Pancreas (tissue), 10 donors: ENCODE measurements around the gene CRYM. TPM values are rescaled to one million over a fixed set of nuclear protein-coding genes. Genes with fewer than 3 reads are reported as not detected.
"Not testable (repeated sequence)": the region's sequence is repeated elsewhere in the genome, so short reads cannot be mapped to it uniquely, and the experiment has no call there.

Experiments used
- ATAC-seq, 4 donors: fragments of 200-7000 bp; cut with Tn5 transposase; one replicate each; pipeline versions ENCODE4 v1.8.0 to v1.9.1; 2020; ENCODE audit warnings: mild to moderate bottlenecking in 4 of 4, moderate library complexity in 4 of 4
- DNase-seq, 6 donors: peaks; one replicate each; pipeline ENCODE4 v3.0.0-alpha.2; 2020
- FAIRE-seq: peaks from 2 replicates; lab custom pipeline; 2012; peaks lifted over from hg19 to GRCh38; lab: Jason Lieb, UNC
- H3K27ac ChIP-seq, 4 donors: fragments of 200-600 bp; sonication (generic); 1 replicate in 3 of 4; 2 replicates in 1 of 4; pipeline versions ENCODE4 v1.5.0 to v1.8.0; 2020
- H3K27me3 ChIP-seq, 4 donors: fragments of 200-600 bp; one replicate each; pipeline ENCODE4 v1.8.0; 2021
- H3K36me3 ChIP-seq, 3 donors: fragments of 200-600 bp; sonication (generic) in 1 of 3; one replicate each; pipeline versions ENCODE4 v1.5.0 to v1.8.0; 2020 to 2021
- H3K4me1 ChIP-seq, 3 donors: fragments of 200-600 bp; one replicate each; pipeline ENCODE4 v1.8.0; 2021
- H3K4me3 ChIP-seq, 4 donors: fragments of 200-600 bp; sonication (generic) in 2 of 4; one replicate each; pipeline versions ENCODE4 v1.5.0 to v1.8.0; 2020 to 2021
- H3K9me3 ChIP-seq, 4 donors: fragments of 200-600 bp; one replicate each; pipeline ENCODE4 v1.8.0; 2021
- WGBS, 2 donors: extraction: QIAGEN DNeasy Blood & Tissue Kit; methylation state at CpG; one replicate each; pipeline ENCODE4 v1.1.7; 2013; 5-methylcytosine and 5-hydroxymethylcytosine counted together
- intact Hi-C, 3 donors: fragments of 100-400 bp; cut with DNase I; formaldehyde crosslinking; loops; one replicate each; pipeline versions ENCODE4 v1.11.1 to v1.14.2; 2022
- polyA plus RNA-seq, 2 donors: library from polyadenylated mRNA; stranded (reverse); fragments of 200-250 nt; gene quantifications; one replicate each; pipeline ENCODE4 v1.2.3, GENCODE V29; 2013
- total RNA-seq, 6 donors: library from RNA; stranded (reverse); fragmentation: NEBNext Ultra II Directional in 4 of 6; extraction: Animal tissue kit (Norgen Biotek cat#: 25700) in 4 of 6; gene quantifications; one replicate each; pipeline versions ENCODE4 v1.2.1 to v1.2.4, GENCODE V29; 2021 to 2023
- TF ChIP-seq, protein P1 (sequence below), 4 donors: fragments of 200-600 bp; sonication (generic) in 3 of 4; IDR thresholded peaks; one replicate each; pipeline versions ENCODE4 v1.5.0 to v1.8.0; 2021; ENCODE audit warnings: antibody characterized with exemption in 4 of 4
- donor health status: healthy with polysubstance abuse.
- donor health status: DM: no; HTN: no; CAD: no; lungs with moderate emphysema.
- donor health status: DM: no; HTN: no; CAD: no.
- donor health status: control.
- donor health status: control.
- donor health status: Bipolar disorder and iron deficiency.
- donor health status: DM: yes; HTN: yes; CAD: no.
- donor health status: DM: no; HTN: no; CAD: no.
- donor health status: DM: no; HTN: no; CAD: no.
- donor health status: DM: yes; HTN: yes; CAD: no.

The CRYM gene
- total and polyA plus RNA-seq, 8 donors: 0.09 to 0.22 (median 0.16) TPM; not detected in 3

DNA sequence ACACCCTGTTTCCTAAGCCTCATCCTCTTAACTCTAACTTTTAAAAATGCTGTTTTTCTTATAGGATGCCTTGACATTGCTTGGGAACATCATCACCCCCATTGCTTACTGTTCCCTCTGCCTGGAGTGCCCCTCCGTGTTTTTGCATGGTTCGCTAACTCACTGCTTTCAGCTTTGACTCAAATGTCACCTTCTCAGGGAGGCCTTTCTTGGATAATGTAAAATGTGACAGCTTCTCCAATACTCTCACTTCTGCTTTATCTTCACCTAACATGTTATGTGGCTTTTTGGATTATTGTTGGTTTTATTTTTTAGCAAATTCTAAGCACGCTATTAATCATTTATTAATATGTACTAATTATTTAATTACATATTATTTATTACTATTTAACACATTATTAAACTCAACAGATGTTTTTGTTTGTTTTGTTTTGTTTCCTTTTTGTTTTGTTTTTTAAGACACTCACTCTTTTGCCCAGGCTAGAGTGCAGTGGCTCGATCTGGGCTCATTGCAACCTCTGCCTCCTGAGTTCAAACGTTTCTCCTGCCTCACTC is 3.8 kb downstream of the CRYM start:
- intact Hi-C loops: no loop called here
- FAIRE-seq (no peak), ATAC-seq (no peak)

DNA sequence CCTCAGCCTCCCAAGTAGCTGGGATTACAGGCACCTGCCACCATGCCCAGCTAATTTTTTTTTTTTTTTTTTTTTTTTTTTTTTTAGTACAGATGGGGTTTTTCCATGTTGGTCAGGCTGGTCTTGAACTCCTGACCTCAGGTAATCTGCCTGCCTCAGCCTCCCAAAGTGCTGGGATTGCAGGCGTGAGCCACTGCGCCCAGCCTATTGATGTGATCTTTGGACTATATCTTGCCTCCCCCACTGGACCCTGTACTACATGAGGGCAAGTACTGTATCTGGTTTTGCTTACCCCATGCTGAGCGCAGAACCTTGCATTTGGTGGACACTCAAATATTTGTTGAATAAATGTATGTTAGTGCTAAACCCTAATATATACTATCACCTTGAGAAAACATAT is 5.3 kb downstream of the CRYM start:
- DNase-seq, H3K9me3 ChIP-seq, H3K4me3 ChIP-seq, ATAC-seq, FAIRE-seq, H3K27ac ChIP-seq, H3K4me1 ChIP-seq, intact Hi-C loops, H3K36me3 ChIP-seq: not testable (repeated sequence)
- WGBS, 2 donors: 88 to 92% methylated on average over 3 of the region's 3 CpGs
- H3K27me3 ChIP-seq: peaks cover 0 to 12% (median 0%) of the 10 kb centered on the region in 4 donors

More for the DNA sequence above, 3.8 kb downstream of the CRYM start:
- H3K9me3 ChIP-seq: no peaks in the 10 kb centered on the region
- no peak for DNase-seq
- peaks cover 0 to 12% (median 0%) of the 10 kb centered on the region in 4 donors for H3K27me3 ChIP-seq
- 68 to 73% methylated on average over 5 of the region's 5 CpGs for WGBS, 2 donors
- no peaks in the 10 kb centered on the region for H3K36me3 ChIP-seq
- H3K4me3 ChIP-seq: no peak overlapping the region
- H3K4me1 ChIP-seq: peaks cover 0 to 3% (median 0%) of the 10 kb centered on the region in 3 donors
- TF ChIP-seq, protein P1, sequence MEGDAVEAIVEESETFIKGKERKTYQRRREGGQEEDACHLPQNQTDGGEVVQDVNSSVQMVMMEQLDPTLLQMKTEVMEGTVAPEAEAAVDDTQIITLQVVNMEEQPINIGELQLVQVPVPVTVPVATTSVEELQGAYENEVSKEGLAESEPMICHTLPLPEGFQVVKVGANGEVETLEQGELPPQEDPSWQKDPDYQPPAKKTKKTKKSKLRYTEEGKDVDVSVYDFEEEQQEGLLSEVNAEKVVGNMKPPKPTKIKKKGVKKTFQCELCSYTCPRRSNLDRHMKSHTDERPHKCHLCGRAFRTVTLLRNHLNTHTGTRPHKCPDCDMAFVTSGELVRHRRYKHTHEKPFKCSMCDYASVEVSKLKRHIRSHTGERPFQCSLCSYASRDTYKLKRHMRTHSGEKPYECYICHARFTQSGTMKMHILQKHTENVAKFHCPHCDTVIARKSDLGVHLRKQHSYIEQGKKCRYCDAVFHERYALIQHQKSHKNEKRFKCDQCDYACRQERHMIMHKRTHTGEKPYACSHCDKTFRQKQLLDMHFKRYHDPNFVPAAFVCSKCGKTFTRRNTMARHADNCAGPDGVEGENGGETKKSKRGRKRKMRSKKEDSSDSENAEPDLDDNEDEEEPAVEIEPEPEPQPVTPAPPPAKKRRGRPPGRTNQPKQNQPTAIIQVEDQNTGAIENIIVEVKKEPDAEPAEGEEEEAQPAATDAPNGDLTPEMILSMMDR (IDR thresholded peaks at IDR 0.05): no peak
- no peak overlapping the region for H3K27ac ChIP-seq

DNA sequence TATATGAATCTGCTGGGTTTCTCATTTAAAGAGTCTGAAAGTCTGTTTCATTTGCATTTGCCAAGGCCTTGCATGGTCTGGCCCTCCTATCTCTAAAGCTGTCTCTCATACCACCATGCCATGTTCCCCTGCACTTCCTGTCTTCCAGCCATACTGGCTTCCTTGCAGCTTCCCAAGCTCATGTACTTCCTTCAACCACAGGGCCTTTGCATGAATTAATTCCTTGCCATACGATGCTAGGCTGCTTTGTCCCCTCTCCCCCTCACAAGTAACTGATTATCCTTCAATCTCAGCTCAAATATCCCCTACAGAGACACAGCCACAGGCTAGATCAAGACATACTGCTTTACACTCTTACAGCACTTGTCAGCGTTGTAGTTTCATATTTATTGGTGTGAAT is 5.8 kb downstream of the CRYM start:
- TF ChIP-seq, protein P1 (IDR thresholded peaks at IDR 0.05): no peak
- Histone ChIP-seq H3K27me3 (peaks cover 0 to 7% (median 0%) of the 10 kb centered on the region in 4 donors), H3K4me1 (no peaks in the 10 kb centered on the region), H3K36me3 (no peaks in the 10 kb centered on the region), H3K27ac (no peak overlapping the region), H3K9me3 (no peaks in the 10 kb centered on the region), H3K4me3 (no peak overlapping the region)
- WGBS, 2 donors: 59 to 86% methylated on average over 2 of the region's 2 CpGs
- ATAC-seq (no peak), DNase-seq (no peak), FAIRE-seq (no peak)
- intact Hi-C loops: no loop called here

DNA sequence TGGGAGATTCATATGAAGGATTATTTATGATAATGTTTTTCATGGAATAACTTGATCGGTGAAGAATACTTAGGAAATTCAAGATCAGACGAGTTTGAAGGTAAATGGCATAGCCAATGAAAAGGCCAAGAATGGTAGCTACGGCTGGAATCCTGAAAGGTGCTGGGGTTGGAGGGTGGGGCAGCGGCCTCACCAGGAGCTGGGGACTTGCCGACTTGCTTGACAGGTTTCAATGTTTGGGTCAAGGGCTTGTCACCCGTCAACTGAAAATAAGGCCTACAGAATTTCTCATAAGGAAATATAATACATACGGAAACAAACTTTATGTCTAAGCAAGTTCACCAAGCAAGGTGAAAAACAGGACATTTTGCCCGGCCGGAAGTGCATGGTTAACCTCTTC is 9.9 kb downstream of the CRYM start:
- Histone ChIP-seq H3K4me1 (no peaks in the 10 kb centered on the region), H3K27ac (no peak overlapping the region), H3K27me3 (no peaks in the 10 kb centered on the region), H3K9me3 (no peaks in the 10 kb centered on the region), H3K36me3 (no peaks in the 10 kb centered on the region), H3K4me3 (no peak overlapping the region)
- no peak for FAIRE-seq
- intact Hi-C loops: no loop called here
- ATAC-seq: no peak
- TF ChIP-seq, protein P1 (IDR thresholded peaks at IDR 0.05): no peak
- WGBS, 2 donors: 85 to 86% methylated on average over 9 of the region's 9 CpGs
- no peak for DNase-seq

DNA sequence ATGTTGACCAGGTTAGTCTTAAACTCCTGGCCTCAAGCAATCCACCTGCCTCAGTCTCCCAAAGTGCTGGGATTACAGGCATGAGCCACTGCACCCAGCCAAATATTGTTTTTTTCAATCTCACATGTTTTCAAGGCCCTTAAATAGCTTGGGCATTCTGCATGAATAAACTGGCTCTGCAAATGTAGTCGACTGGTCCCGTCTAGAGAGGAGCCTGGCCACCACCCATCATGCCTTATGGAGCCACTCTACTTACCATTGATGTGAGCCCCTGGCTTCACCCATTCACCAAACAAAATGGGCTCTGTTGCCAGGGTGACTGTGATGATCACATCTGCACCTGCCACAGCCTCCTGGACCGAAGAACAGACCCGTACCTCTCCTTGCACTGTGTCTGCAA is 10.8 kb downstream of the CRYM start:
- Histone ChIP-seq H3K4me3 (no peak overlapping the region), H3K27ac (no peak overlapping the region), H3K4me1 (no peaks in the 10 kb centered on the region), H3K9me3 (no peaks in the 10 kb centered on the region), H3K27me3 (no peaks in the 10 kb centered on the region), H3K36me3 (no peaks in the 10 kb centered on the region)
- TF ChIP-seq, protein P1 (IDR thresholded peaks at IDR 0.05): no peak
- 72 to 80% methylated on average over 4 of the region's 4 CpGs for WGBS, 2 donors
- ATAC-seq (no peak), DNase-seq (no peak), FAIRE-seq (no peak)
- intact Hi-C loops: no loop called here
